Effector memory CD4-positive, alpha-beta T cell (primary cell): Measurements from ENCODE around the gene RETREG2.
"Not testable (repeated sequence)": the region's sequence is repeated elsewhere in the genome, so short reads cannot be mapped to it uniquely, and the experiment has no call there.

Source experiments
- DNase-seq, 3 donors: peaks; one replicate each; pipeline ENCODE4 v3.0.0-alpha.2; 2020
- H3K27ac ChIP-seq: 2 replicates; pipeline ENCODE4 v1.7.0; 2013; ENCODE audit warnings: mild to moderate bottlenecking, low read length, moderate library complexity; ENCODE audit not compliant: insufficient read depth, poor library complexity, severe bottlenecking
- H3K27me3 ChIP-seq: replicated peaks from 2 replicates; pipeline ENCODE4 v1.7.0; 2013; ENCODE audit warnings: mild to moderate bottlenecking, low read length; ENCODE audit not compliant: insufficient read depth, control insufficient read depth, poor library complexity, severe bottlenecking
- H3K36me3 ChIP-seq: 2 replicates; pipeline ENCODE4 v1.7.0; 2013; ENCODE audit warnings: mild to moderate bottlenecking, low read length, moderate library complexity; ENCODE audit not compliant: control insufficient read depth, insufficient read depth
- H3K4me1 ChIP-seq: 2 replicates; pipeline ENCODE4 v1.7.0; 2013; ENCODE audit warnings: low read length, mild to moderate bottlenecking; ENCODE audit not compliant: control insufficient read depth, insufficient read depth, poor library complexity, severe bottlenecking
- H3K4me3 ChIP-seq: 2 replicates; pipeline ENCODE4 v1.7.0; 2013; ENCODE audit warnings: low read length, low read depth, mild to moderate bottlenecking; ENCODE audit not compliant: insufficient read depth, poor library complexity, severe bottlenecking
- H3K9me3 ChIP-seq: 2 replicates; pipeline ENCODE4 v1.7.0; 2013; ENCODE audit warnings: mild to moderate bottlenecking, low read length, moderate library complexity; ENCODE audit not compliant: control insufficient read depth

Gene RETREG2

DNA sequence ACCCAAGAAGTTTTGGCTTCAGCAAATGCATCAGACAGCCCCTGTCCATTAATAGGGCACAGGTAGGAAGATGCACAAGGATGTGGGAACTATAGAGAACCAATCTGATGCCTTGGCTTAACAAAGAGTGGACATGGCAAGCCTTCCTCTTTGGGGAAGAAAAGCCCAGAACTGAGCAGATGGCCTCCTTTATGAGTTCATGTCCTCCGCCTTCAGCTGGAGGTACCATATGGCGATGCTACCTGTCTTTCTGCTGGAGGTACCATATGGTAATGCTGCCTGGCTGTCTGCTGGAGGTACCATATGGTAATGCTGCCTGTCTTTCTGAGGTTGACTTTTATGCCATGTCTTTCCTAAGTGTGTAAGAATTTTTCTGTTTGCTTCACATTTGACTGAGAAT lies 6.0 kb downstream of the RETREG2 start:
- H3K4me1 ChIP-seq = peaks cover 10% of the 10 kb centered on the region
- no peak for DNase-seq
- H3K36me3 ChIP-seq = peaks cover 45% of the 10 kb centered on the region
- H3K9me3 ChIP-seq = no peaks in the 10 kb centered on the region
- no peaks in the 10 kb centered on the region for H3K27me3 ChIP-seq
- no peak overlapping the region for H3K27ac ChIP-seq
- no peak overlapping the region for H3K4me3 ChIP-seq

DNA sequence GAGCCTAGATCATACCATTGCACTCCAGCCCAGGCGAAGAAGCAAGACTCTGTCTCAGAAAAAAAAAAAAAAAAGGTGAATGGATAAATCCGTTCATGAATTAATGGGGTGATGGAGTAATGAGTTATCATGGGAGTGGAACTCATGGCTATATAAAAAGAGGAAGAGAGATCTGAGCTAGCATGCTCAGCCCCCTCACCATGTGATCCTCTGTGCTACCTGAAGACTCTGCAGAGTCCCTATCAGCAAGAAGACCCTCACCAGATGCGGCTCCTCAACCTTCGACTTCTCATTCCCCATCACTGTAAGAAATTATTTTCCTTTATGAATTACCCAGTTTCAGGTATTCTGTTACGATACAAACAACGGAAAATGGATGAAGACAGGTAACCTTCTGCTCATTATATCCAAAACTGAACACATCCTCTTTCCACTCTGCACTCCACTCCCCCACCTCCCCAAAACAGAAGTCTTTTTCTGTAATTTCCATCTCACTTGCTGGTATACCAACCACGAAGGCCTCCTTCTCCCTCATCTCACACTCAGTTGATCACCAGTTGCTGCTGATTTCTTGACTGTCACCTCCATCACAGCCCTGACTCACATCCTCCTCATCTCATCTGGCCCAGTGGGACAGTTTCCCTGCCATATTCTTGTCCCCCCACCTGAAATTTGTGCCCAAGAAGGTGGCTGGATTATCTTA lies 8.8 kb downstream of the RETREG2 start:
- H3K4me3 ChIP-seq = no peak overlapping the region
- no peak for DNase-seq
- H3K4me1 ChIP-seq = peaks cover 3% of the 10 kb centered on the region
- H3K36me3 ChIP-seq = peaks cover 25% of the 10 kb centered on the region
- H3K9me3 ChIP-seq = no peaks in the 10 kb centered on the region
- H3K27ac ChIP-seq = no peak overlapping the region
- no peaks in the 10 kb centered on the region for H3K27me3 ChIP-seq

DNA sequence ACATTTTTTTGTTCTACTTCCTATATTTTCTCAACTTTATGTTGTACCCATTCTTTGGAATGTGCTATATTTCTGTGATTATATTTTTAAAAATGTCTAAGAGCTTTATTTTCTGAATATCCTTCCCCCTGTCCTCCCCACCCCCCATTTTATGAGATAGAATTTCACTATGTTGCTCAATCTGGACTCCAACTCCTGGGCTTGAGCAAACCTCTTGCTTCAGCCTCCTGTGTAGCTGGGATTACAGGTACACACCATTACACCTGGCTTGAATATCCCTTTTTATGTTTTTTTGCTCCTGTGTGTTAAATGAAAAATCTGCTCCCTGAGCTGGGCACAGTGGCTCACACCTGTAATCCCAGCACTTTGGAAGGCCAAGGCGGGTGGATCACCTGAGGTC lies 19.3 kb downstream of the RETREG2 start:
- H3K4me3 ChIP-seq = no peak overlapping the region
- H3K27me3 ChIP-seq = no peaks in the 10 kb centered on the region
- H3K36me3 ChIP-seq = no peaks in the 10 kb centered on the region
- H3K27ac ChIP-seq = no peak overlapping the region
- H3K4me1 ChIP-seq = no peaks in the 10 kb centered on the region
- no peaks in the 10 kb centered on the region for H3K9me3 ChIP-seq
- no peak for DNase-seq

DNA sequence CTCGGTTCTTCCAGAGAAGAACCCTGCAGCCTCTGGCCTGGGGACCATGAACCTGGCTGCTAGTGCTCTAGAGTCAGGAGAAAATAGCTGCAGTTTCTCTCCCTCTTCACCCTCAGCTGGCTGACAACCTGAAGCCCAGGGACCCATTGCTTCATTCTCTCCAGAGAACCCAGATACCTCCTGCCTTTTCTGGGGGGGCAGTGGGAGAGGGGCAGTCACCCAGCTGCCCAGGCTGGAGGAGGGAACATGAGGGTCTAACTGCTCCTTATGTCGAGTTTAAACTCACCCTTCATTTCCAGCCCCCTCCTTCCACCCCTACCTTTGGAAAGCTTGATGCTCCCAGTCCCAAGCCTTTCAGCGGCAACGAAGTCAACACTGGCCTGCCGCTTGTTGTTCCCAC lies 20.9 kb downstream of the RETREG2 start:
- no peaks in the 10 kb centered on the region for H3K27me3 ChIP-seq
- no peak overlapping the region for H3K27ac ChIP-seq
- no peaks in the 10 kb centered on the region for H3K36me3 ChIP-seq
- no peak overlapping the region for H3K4me3 ChIP-seq
- H3K4me1 ChIP-seq = no peaks in the 10 kb centered on the region
- H3K9me3 ChIP-seq = no peaks in the 10 kb centered on the region
- no peak for DNase-seq

DNA sequence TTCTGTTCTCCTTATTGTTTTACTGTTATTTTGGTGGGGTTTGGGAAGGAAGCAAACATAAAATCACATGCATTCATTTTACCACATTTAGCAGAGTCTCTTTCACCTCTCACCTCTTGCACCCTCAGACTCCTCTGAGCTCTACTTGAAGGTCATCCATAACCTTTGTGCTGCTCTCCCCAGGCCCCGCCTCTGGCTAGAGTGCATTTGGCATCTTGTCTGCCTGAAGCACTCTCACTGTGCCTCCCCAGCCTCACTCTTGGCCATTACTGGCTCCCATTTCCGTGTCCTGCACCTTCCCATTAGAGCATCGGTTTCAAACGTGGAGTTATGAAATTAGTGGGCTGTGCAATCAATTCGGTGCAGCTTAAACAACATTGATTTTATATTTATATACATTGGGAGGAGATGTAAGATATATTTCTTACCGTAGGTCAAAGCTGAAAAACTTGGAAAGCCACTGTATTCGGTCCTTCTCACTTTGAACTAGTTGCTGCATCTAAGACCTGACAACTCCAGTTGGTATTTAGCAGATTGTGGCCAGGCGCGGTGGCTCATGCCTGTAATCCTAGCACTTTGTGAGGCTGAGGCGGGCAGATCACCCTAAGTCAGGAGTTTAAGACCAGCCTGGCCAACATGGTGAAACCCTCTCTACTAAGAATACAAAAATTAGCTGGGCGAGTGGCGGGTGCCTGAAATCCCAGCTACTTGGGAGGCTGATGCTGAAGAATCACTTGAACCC lies 21.6 kb downstream of the RETREG2 start:
- no peak overlapping the region for H3K4me3 ChIP-seq
- H3K27me3 ChIP-seq = no peaks in the 10 kb centered on the region
- no peaks in the 10 kb centered on the region for H3K36me3 ChIP-seq
- DNase-seq = no peak
- H3K27ac ChIP-seq = no peak overlapping the region
- H3K9me3 ChIP-seq = no peaks in the 10 kb centered on the region
- H3K4me1 ChIP-seq = no peaks in the 10 kb centered on the region

DNA sequence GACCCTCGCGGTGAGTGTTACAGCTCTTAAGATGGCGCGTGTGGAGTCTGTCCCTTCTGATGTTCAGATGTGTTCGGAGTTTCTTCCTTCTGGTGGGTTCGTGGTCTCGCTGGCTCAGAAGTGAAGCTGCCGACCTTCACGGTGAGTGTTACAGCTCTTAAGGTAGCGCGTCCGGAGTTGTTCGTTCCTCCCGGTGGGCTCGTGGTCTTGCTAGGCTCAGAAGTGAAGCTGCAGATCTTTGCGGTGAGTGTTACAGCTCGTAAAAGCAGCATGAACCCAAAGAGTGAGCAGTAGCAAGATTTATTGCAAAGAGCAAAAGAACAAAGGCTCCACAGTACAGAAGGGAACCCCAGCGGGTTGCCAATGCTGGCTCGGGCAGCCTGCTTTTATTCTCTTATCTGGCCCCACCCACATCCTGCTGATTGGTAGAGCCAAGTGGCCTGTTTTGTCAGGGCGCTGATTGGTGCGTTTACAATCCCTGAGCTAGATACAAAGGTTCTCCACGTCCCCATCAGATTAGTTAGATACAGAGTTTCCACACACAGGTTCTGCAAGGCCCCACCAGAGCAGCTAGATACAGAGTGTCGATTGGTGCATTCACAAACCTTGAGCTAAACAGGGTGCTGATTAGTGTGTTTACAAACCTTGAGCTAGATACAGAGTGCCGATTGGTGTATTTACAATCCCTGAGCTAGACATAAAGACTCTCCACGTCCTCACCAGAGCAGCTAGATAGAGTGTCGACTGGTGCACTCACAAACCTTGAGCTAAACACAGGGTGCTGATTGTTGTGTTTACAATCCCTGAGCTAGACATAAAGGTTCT lies 22.6 kb downstream of the RETREG2 start:
- H3K4me3 ChIP-seq, H3K4me1 ChIP-seq, H3K36me3 ChIP-seq, H3K9me3 ChIP-seq, H3K27ac ChIP-seq, H3K27me3 ChIP-seq, DNase-seq: not testable (repeated sequence)

DNA sequence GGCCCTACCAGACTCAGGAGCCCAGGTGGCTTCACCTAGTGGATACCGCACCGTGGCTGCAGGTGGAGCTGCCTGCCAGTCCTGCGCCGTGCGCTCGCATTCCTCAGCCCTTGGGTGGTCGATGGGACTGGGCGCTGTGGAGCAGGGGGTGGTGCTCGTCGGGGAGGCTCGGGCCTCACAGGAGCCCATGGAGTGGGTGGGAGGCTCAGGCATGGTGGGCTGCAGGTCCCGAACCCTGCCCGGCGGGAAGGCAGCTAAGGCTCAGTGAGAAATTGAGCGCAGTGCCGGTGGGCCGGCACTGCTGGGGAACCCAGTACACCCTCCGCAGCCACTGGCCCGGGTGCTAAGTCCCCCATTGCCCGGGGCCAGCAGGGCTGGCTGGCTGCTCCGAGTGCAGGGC lies 23.3 kb downstream of the RETREG2 start:
- H3K27me3 ChIP-seq, H3K9me3 ChIP-seq, H3K4me3 ChIP-seq, DNase-seq, H3K4me1 ChIP-seq, H3K36me3 ChIP-seq, H3K27ac ChIP-seq: not testable (repeated sequence)

DNA sequence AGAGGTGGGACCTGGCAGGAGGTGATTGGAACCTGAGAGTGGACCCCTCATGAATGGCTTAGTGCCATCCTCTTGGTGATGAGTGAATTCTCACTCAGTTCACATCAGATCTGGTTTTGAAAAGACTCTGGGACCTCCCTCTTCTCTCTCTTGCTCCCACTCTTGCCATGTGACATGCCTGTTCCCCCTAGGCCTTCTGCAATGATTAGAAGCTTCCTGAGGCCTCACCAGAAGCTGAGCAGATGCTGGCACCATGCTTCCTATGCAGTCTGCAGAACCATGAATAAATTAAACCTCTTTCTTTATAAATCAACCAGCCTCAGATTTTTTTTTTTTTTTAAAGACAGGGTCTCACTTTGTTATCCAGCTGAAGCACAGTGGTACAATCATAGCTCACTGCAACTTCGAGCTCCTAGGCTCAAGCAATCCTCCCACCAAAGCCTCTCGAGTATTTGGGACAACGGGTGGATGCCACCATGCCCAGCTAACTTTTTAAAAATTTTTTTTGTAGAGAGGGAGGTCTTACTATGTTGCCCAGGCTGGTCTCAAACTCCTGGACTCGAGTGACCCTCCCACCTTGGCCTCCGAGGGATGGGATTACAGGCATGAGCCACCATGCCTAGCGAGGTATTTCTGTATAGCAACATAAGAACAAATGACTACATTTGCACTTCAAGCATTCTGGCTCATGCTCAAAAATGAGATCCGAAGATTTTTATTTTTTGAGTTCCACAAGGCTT lies 26.5 kb downstream of the RETREG2 start:
- H3K4me3 ChIP-seq = no peak overlapping the region
- no peaks in the 10 kb centered on the region for H3K27me3 ChIP-seq
- H3K36me3 ChIP-seq = no peaks in the 10 kb centered on the region
- peaks cover 5% of the 10 kb centered on the region for H3K4me1 ChIP-seq
- no peak for DNase-seq
- H3K9me3 ChIP-seq = no peaks in the 10 kb centered on the region
- H3K27ac ChIP-seq = no peak overlapping the region

DNA sequence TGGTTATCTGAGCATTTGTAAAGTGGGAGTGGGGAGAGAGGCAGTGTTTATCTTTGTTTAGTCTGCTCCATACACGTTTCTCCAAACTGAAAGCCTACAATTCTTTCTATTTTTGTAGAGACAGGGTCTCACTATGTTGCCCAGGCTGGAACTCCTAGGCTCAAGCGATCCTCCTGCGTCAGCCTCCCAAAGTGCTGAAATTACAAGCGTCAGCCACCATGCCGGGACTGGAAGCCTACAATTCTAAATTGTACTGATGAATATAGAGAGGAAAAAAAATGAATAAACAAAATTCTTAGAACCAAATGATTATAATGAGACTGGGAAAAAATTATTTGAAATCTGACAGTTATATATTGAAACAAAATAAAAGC lies 27.1 kb downstream of the RETREG2 start:
- Histone ChIP-seq H3K9me3 (no peaks in the 10 kb centered on the region), H3K4me3 (no peak overlapping the region), H3K27me3 (no peaks in the 10 kb centered on the region), H3K27ac (no peak overlapping the region), H3K4me1 (peaks cover 5% of the 10 kb centered on the region), H3K36me3 (no peaks in the 10 kb centered on the region)
- DNase-seq = no peak
